HG03175 (cell line): ENCODE measurements around the gene CTAG1A.
"Not testable (repeated sequence)": the region's sequence is repeated elsewhere in the genome, so short reads cannot be mapped to it uniquely, and the experiment has no call there.

Source experiments
- ATAC-seq: cut with Tn5 transposase; IDR thresholded peaks from one replicate; pipeline ENCODE4 v1.9.1; 2021; ENCODE audit warnings: mild to moderate bottlenecking, moderate library complexity; ENCODE audit not compliant: unreplicated experiment

Gene CTAG1A

DNA sequence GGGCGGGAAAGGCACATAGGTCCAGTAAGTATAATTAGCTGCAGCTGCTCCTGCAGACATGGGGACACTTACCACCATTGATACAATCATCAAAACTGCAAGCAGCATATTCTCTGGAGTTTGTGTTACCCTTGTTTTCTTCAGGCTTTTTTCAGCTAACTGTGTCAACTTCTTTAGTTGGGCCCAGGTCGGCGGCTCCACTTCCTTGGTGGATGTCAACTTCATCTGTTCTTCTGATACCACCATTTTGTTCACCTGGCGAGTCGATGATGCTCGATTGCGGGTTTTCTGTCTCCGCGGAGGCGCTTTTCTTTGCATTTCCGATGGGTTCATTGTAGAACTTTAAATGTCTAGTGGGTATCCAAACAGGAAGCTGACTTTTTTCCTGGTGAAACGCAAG is 26.2 kb downstream of the CTAG1A start:
- not testable (repeated sequence) for ATAC-seq

DNA sequence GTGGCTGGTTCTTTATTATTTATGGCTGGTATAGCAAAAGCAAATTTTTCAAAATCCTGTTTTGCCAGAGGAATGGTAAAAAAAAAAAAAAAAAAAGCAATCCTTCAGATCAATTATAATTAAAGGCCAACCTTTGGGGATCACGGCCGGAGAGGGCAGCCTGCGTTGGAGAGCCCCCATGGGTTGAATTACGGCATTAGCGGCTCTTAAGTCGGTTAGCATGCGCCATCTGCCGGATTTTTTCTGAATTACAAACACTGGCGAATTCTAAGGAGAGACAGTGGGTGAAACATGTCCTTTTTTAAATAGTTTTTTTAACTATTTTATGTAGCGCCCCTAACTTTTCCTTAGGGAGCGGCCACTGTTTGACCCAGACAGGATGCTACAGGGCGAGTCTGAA is 28.7 kb downstream of the CTAG1A start:
- not testable (repeated sequence) for ATAC-seq

DNA sequence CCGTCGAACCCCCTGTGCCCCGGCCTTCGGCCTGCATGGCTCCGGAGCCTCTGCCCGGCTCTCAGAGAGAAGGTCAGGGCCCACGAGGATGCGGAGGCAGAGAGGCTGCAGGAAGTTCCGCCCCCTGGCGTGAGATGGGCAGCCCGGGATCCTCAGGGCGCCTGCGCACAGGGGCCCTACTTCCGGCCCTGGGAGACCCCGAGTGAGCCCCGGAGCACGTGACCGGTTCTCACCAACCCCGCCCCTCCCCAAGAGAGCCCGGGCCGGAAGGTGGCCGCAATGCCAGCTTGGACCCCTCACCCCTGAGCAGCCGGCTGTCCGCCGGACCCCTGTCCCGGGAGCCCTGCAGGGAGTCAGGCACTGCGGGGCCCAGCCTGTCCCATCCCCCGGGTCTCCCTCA is 34.2 kb downstream of the CTAG1A start, which contains the start of gene CTAG1B:
TSS of gene CTAG1B (minus strand) at position 101 of the 400 bp plus-strand sequence. CDS start at position 37, 64 bp downstream.
- not testable (repeated sequence) for ATAC-seq

- ATAC-seq: not testable (repeated sequence)
Measured at GRCh38 chrX:154620767-154621414, 36.0 kb downstream of the CTAG1A start.

- ATAC-seq: not testable (repeated sequence)
Measured at GRCh38 chrX:154628960-154629359, 44.0 kb downstream of the CTAG1A start.

GRCh38 chrX:154630949-154631348 is 46.0 kb downstream of the CTAG1A start:
- not testable (repeated sequence) for ATAC-seq

GRCh38 chrX:154633661-154634060 is 48.7 kb downstream of the CTAG1A start:
- ATAC-seq: not testable (repeated sequence)
